Common myeloid progenitor, CD34-positive (primary cell): Measurements from ENCODE around the gene MYL9.
A peak's percentile ranks its signal among the peaks of the same experiment; 100 is the strongest.

Source experiments
- CTCF ChIA-PET: fragments of 350-600 bp; sonication (Branson Sonifier 250); formaldehyde crosslinking; loops from one replicate; lab custom pipeline; 2021; ENCODE audit warnings: antibody characterized with exemption; lab: Charles Lee
- POLR2A ChIA-PET: fragments of 350-600 bp; sonication (Branson Sonifier 250); formaldehyde crosslinking; loops from one replicate; lab custom pipeline; 2021; ENCODE audit warnings: antibody characterized with exemption; lab: Charles Lee
- DNase-seq, 3 donors: peaks; one replicate each; pipeline versions ENCODE4 v3.0.0 to v3.0.0-alpha.2; 2013
- H3K27ac ChIP-seq, 2 experiments: 1 replicate in 1 of 2; 2 replicates in 1 of 2; pipeline ENCODE4 v1.7.0; 2013; ENCODE audit warnings: inconsistent platforms in 2 of 2, low read length in 2 of 2, mild to moderate bottlenecking in 2 of 2, low read depth in 1 of 2, moderate library complexity in 1 of 2; ENCODE audit not compliant: severe bottlenecking in 2 of 2, insufficient read depth in 1 of 2, poor library complexity in 1 of 2
- H3K27me3 ChIP-seq, 5 experiments: replicated peaks in 2 of 5; 1 replicate in 3 of 5; 2 replicates in 2 of 5; pipeline versions ENCODE4 v1.6.1 to v1.7.0; 2013; ENCODE audit warnings: low read length in 4 of 5, mild to moderate bottlenecking in 2 of 5, moderate library complexity in 2 of 5, inconsistent platforms in 1 of 5; ENCODE audit not compliant: insufficient read depth in 5 of 5, control insufficient read depth in 4 of 5
- H3K36me3 ChIP-seq, 4 experiments: 1 replicate in 2 of 4; 2 replicates in 2 of 4; pipeline versions ENCODE4 v1.6.1 to v1.7.0; 2013; ENCODE audit warnings: low read length in 3 of 4, control low read depth in 1 of 4, mild to moderate bottlenecking in 1 of 4; ENCODE audit not compliant: control insufficient read depth in 4 of 4, insufficient read depth in 4 of 4
- H3K4me1 ChIP-seq, 4 experiments: 1 replicate in 3 of 4; 2 replicates in 1 of 4; pipeline versions ENCODE4 v1.6.1 to v1.7.1; 2013; ENCODE audit warnings: low read length in 3 of 4, mild to moderate bottlenecking in 3 of 4, control low read depth in 1 of 4, inconsistent platforms in 1 of 4, moderate library complexity in 1 of 4; ENCODE audit not compliant: control insufficient read depth in 4 of 4, insufficient read depth in 4 of 4; ENCODE audit errors: control extremely low read depth in 1 of 4
- H3K4me3 ChIP-seq, 7 experiments: 1 replicate in 4 of 7; 2 replicates in 3 of 7; pipeline versions ENCODE4 v1.5.1 to v1.7.0; 2013; ENCODE audit warnings: mild to moderate bottlenecking in 7 of 7, low read length in 6 of 7, moderate library complexity in 6 of 7, inconsistent platforms in 2 of 7, low read depth in 2 of 7, control low read depth in 1 of 7; ENCODE audit not compliant: insufficient read depth in 4 of 7, control insufficient read depth in 1 of 7; ENCODE audit errors: extremely low read depth in 1 of 7
- H3K9me3 ChIP-seq, 5 experiments: 1 replicate in 4 of 5; 2 replicates in 1 of 5; pipeline versions ENCODE4 v1.6.1 to v1.7.1; 2013; ENCODE audit warnings: low read length in 4 of 5, mild to moderate bottlenecking in 2 of 5, inconsistent platforms in 1 of 5, low read depth in 1 of 5, moderate library complexity in 1 of 5; ENCODE audit not compliant: control insufficient read depth in 4 of 5, insufficient read depth in 2 of 5; ENCODE audit errors: control extremely low read depth in 1 of 5
- WGBS: methylation state at CpG from one replicate; pipeline ENCODE4 v1.1.5; 2013; ENCODE audit not compliant: insufficient coverage; 5-methylcytosine and 5-hydroxymethylcytosine counted together

MYL9 gene

GRCh38 chr20:36582821-36583220 is 41.5 kb downstream of the MYL9 start:
- Histone ChIP-seq H3K27ac (no peak overlapping the region), H3K27me3 (no peaks in the 10 kb centered on the region), H3K36me3 (peaks cover 12 to 82% (median 58%) of the 10 kb centered on the region in 4 experiments), H3K4me3 (no peak overlapping the region), H3K9me3 (no peaks in the 10 kb centered on the region), H3K4me1 (no peaks in the 10 kb centered on the region)
- WGBS: 100% methylated on average over 4 of the region's 4 CpGs
- ChIA-PET CTCF (interaction anchor here (1.6 to 11.0 kb wide), 2 partner anchors 8 to 12 kb away, joined by 4 to 108 read pairs; partner anchors contain the start of gene TGIF2), POLR2A (interaction anchor here (0.6 kb wide), 1 partner anchor 127 kb away, joined by 3 read pairs; no protein-coding TSS in a partner anchor)
- DNase-seq: no peak

- POLR2A ChIA-PET: interaction anchor here (0.7 to 1.1 kb wide), 3 partner anchors 10 to 25 kb away, joined by 3 to 6 read pairs (median 3); no protein-coding TSS in a partner anchor
- H3K36me3 ChIP-seq: peaks cover 9 to 83% (median 59%) of the 10 kb centered on the region in 4 experiments
- no peaks in the 10 kb centered on the region for H3K27me3 ChIP-seq
- 100% methylated on average over 1 of the region's 2 CpGs for WGBS
- no peaks in the 10 kb centered on the region for H3K4me1 ChIP-seq
- no peak overlapping the region for H3K4me3 ChIP-seq
- no peak overlapping the region for H3K27ac ChIP-seq
- DNase-seq: no peak
- H3K9me3 ChIP-seq: no peaks in the 10 kb centered on the region
- CTCF ChIA-PET: interaction anchor here (1.0 to 11.0 kb wide), 3 partner anchors 9 to 25 kb away, joined by 3 to 108 read pairs (median 5); partner anchors contain the start of genes RAB5IF and TGIF2
Observed at GRCh38 chr20:36584018-36584481, 42.7 kb downstream of the MYL9 start.

- Histone ChIP-seq H3K27ac (no peak overlapping the region), H3K4me3 (no peak overlapping the region), H3K27me3 (no peaks in the 10 kb centered on the region), H3K4me1 (no peaks in the 10 kb centered on the region), H3K9me3 (no peaks in the 10 kb centered on the region), H3K36me3 (peaks cover 11 to 83% (median 59%) of the 10 kb centered on the region in 4 experiments)
- WGBS: 100% methylated on average over 7 of the region's 8 CpGs
- ChIA-PET CTCF (interaction anchor here (1.0 to 11.0 kb wide), 4 partner anchors 10 to 79 kb away, joined by 4 to 108 read pairs (median 5); partner anchors contain the start of genes RAB5IF and TGIF2), POLR2A (interaction anchor here (0.6 to 1.2 kb wide), 2 partner anchors 20 to 48 kb away, joined by 3 to 5 read pairs; partner anchors contain the start of gene RAB5IF)
- DNase-seq: no peak
Observed at GRCh38 chr20:36585410-36586125, 44.2 kb downstream of the MYL9 start.

- ChIA-PET CTCF (interaction anchor here (2.0 to 11.0 kb wide), 4 partner anchors 11 to 65 kb away, joined by 7 to 108 read pairs (median 27); partner anchors contain the start of genes RAB5IF and TGIF2), POLR2A (interaction anchor here (1.6 kb wide), 1 partner anchor 9 kb away, joined by 7 read pairs; no protein-coding TSS in a partner anchor)
- 86% methylated on average over 1 of the region's 3 CpGs for WGBS
- no peaks in the 10 kb centered on the region for H3K4me1 ChIP-seq
- DNase-seq: no peak
- no peak overlapping the region for H3K27ac ChIP-seq
- peaks cover 10 to 84% (median 61%) of the 10 kb centered on the region in 4 experiments for H3K36me3 ChIP-seq
- no peak overlapping the region for H3K4me3 ChIP-seq
- H3K9me3 ChIP-seq: no peaks in the 10 kb centered on the region
- H3K27me3 ChIP-seq: no peaks in the 10 kb centered on the region
Observed at GRCh38 chr20:36587388-36588070, 46.2 kb downstream of the MYL9 start.

- no peak for DNase-seq
- Histone ChIP-seq H3K27ac (peak overlapping the region in 1 of 2 experiments; percentile 21), H3K36me3 (peaks cover 14 to 70% (median 57%) of the 10 kb centered on the region in 4 experiments), H3K27me3 (no peaks in the 10 kb centered on the region), H3K4me1 (peaks cover 4 to 11% (median 5%) of the 10 kb centered on the region in 4 experiments), H3K9me3 (no peaks in the 10 kb centered on the region), H3K4me3 (no peak overlapping the region)
- POLR2A ChIA-PET: interaction anchor here (0.6 to 1.6 kb wide), 3 partner anchors 18 to 631 kb away, joined by 3 to 5 read pairs (median 4); partner anchors contain the start of gene TGIF2
- CTCF ChIA-PET: interaction anchor here (0.6 to 11.0 kb wide), 8 partner anchors 10 to 384 kb away, joined by 3 to 108 read pairs (median 4); partner anchors contain the start of genes RAB5IF and TGIF2
- WGBS: 90% methylated on average over 5 of the region's 5 CpGs
Observed at GRCh38 chr20:36591281-36591680, 50.0 kb downstream of the MYL9 start.

- DNase-seq: peak in 1 of 3 donors; percentile 34
- WGBS: 92% methylated on average over 6 of the region's 9 CpGs
Observed at GRCh38 chr20:36591854-36592641, 50.7 kb downstream of the MYL9 start.

More at GRCh38 chr20:36591854-36592641, 50.7 kb downstream of the MYL9 start:
- Histone ChIP-seq H3K27ac (peak overlapping the region in 1 of 2 experiments; percentile 43), H3K27me3 (no peaks in the 10 kb centered on the region), H3K4me1 (peaks cover 4 to 13% (median 7%) of the 10 kb centered on the region in 4 experiments), H3K4me3 (no peak overlapping the region), H3K9me3 (no peaks in the 10 kb centered on the region), H3K36me3 (peaks cover 15 to 64% (median 52%) of the 10 kb centered on the region in 4 experiments)
- CTCF ChIA-PET: interaction anchor here (0.6 to 11.0 kb wide), 7 partner anchors 9 to 385 kb away, joined by 3 to 108 read pairs (median 4); partner anchors contain the start of genes RAB5IF and TGIF2
- POLR2A ChIA-PET: interaction anchor here (1.6 kb wide), 1 partner anchor 18 kb away, joined by 5 read pairs; the partner anchor contains the start of gene TGIF2
